ENCODE results near the gene SCFD1.
"Not testable (repeated sequence)": the region's sequence is repeated elsewhere in the genome, so short reads cannot be mapped to it uniquely, and the experiment has no call there.

The SCFD1 gene

DNA sequence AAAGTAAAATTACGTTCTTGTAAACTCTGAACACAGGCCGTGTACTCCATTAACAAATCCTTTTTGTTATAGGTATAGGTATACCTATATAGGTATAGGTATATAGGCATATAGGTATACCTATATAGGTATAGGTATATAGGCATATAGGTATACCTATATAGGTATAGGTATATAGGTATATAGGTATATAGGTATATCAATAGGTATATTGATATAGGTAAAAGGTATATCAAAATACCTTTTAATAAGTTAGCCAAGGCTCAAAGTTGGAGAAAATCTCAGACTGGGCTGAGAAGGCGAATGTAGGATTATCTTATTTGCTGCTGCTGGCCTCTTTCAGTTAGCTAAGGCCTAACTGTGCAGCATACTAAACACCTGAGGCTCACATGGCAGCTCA is 3.4 kb downstream of the SCFD1 start:
- H3F3A ChIP-seq (ENCODE audit: insufficient read depth): no peaks in the 10 kb centered on the region; the same call in 1 of the 2 replicates
- TF ChIP-seq, protein P1, sequence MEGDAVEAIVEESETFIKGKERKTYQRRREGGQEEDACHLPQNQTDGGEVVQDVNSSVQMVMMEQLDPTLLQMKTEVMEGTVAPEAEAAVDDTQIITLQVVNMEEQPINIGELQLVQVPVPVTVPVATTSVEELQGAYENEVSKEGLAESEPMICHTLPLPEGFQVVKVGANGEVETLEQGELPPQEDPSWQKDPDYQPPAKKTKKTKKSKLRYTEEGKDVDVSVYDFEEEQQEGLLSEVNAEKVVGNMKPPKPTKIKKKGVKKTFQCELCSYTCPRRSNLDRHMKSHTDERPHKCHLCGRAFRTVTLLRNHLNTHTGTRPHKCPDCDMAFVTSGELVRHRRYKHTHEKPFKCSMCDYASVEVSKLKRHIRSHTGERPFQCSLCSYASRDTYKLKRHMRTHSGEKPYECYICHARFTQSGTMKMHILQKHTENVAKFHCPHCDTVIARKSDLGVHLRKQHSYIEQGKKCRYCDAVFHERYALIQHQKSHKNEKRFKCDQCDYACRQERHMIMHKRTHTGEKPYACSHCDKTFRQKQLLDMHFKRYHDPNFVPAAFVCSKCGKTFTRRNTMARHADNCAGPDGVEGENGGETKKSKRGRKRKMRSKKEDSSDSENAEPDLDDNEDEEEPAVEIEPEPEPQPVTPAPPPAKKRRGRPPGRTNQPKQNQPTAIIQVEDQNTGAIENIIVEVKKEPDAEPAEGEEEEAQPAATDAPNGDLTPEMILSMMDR (IDR thresholded peaks at IDR 0.05; ENCODE audit: insufficient read depth, low read length, poor library complexity, severe bottlenecking): no peak
- no peak for TF ChIP-seq EZH2phosphoT487 (conservative IDR thresholded peaks at IDR 0.05; ENCODE audit: low read length)
- no peaks in the 10 kb centered on the region for H3K9me3 ChIP-seq (ENCODE audit: insufficient read depth, low read length)
- H2AFZ ChIP-seq (ENCODE audit: low read depth, low read length, severe bottlenecking): no peak overlapping the region
- no peaks in the 10 kb centered on the region for H3K9me2 ChIP-seq (replicated peaks; ENCODE audit: insufficient read depth, low read length)
- H3K27ac ChIP-seq (ENCODE audit: low read depth, low read length): no peak overlapping the region
- H3K9ac ChIP-seq (ENCODE audit: low read length): no peak overlapping the region
- H3K27me3 ChIP-seq (ENCODE audit: low read length): no peaks in the 10 kb centered on the region
- peaks cover 3% of the 10 kb centered on the region for H4K20me1 ChIP-seq (ENCODE audit: low read depth, low read length)
- H3K79me2 ChIP-seq (ENCODE audit: insufficient read depth, low read length): peaks cover 80% of the 10 kb centered on the region
- no peak overlapping the region for H3K4me3 ChIP-seq (ENCODE audit: insufficient read depth, low read length, poor library complexity, severe bottlenecking)
- no peak overlapping the region for H3K4me2 ChIP-seq (ENCODE audit: low read depth, low read length, poor library complexity, severe bottlenecking)
- peaks cover 3% of the 10 kb centered on the region; the same call in 1 of the 2 replicates for H3K36me3 ChIP-seq (ENCODE audit: low read length)

DNA sequence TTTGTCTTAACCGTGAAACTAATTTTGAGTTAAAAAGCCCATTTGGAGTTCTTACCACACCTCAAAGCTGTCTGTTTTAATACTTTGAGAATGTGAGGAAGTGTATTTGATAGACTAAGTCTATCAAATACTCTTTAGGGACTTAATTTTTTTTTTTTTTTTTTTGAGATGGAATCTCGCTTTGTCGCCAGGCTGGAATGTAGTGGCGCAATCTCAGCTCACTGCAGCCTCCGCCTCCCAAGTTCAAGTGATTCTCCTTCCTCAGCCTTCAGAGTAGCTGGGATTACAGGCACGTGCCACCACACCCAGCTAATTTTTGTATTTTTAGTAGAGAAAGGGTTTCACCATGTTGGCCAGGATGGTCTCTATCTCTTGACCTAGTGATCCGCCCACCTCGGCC is 7.3 kb downstream of the SCFD1 start:
- H3K36me3 ChIP-seq (ENCODE audit: low read length): peaks cover 18% of the 10 kb centered on the region
- H3K4me3 ChIP-seq (ENCODE audit: insufficient read depth, low read length, poor library complexity, severe bottlenecking); H3K4me2 ChIP-seq (ENCODE audit: low read depth, low read length, poor library complexity, severe bottlenecking); H3K9me3 ChIP-seq (ENCODE audit: insufficient read depth, low read length); H3K9ac ChIP-seq (ENCODE audit: low read length); H2AFZ ChIP-seq (ENCODE audit: low read depth, low read length, severe bottlenecking); H3K27me3 ChIP-seq (ENCODE audit: low read length); H3K9me2 ChIP-seq (replicated peaks; ENCODE audit: insufficient read depth, low read length); H3K27ac ChIP-seq (ENCODE audit: low read depth, low read length); H3F3A ChIP-seq (ENCODE audit: insufficient read depth); H4K20me1 ChIP-seq (ENCODE audit: low read depth, low read length): not testable (repeated sequence)
- H3K79me2 ChIP-seq (ENCODE audit: insufficient read depth, low read length): peaks cover 70% of the 10 kb centered on the region

DNA sequence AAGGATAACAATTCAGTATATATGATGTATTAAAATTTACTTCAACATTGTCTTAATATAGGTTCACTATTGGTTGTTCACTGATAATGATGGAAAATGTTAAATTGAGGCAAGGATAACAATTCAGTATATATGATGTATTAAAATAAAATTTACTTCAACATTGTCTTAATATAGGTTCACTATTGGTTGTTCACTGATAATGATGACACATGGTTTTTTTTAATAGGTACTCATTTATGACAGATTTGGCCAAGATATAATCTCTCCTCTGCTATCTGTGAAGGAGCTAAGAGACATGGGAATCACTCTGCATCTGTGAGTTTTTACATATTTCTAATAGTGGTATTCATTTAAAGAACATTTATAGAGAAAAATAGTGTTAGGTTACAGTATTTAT is 8.1 kb downstream of the SCFD1 start:
- H3K9ac ChIP-seq (ENCODE audit: low read length): no peak overlapping the region
- H4K20me1 ChIP-seq (ENCODE audit: low read depth, low read length): peaks cover 7% of the 10 kb centered on the region
- no peak for TF ChIP-seq EZH2phosphoT487 (conservative IDR thresholded peaks at IDR 0.05; ENCODE audit: low read length)
- TF ChIP-seq, protein P1 (IDR thresholded peaks at IDR 0.05; ENCODE audit: insufficient read depth, low read length, poor library complexity, severe bottlenecking): no peak
- H3K27me3 ChIP-seq (ENCODE audit: low read length): no peaks in the 10 kb centered on the region
- no peaks in the 10 kb centered on the region for H3K9me3 ChIP-seq (ENCODE audit: insufficient read depth, low read length)
- no peaks in the 10 kb centered on the region for H3K9me2 ChIP-seq (replicated peaks; ENCODE audit: insufficient read depth, low read length)
- H3K4me3 ChIP-seq (ENCODE audit: insufficient read depth, low read length, poor library complexity, severe bottlenecking): no peak overlapping the region
- no peak overlapping the region for H3K27ac ChIP-seq (ENCODE audit: low read depth, low read length)
- no peak overlapping the region for H2AFZ ChIP-seq (ENCODE audit: low read depth, low read length, severe bottlenecking)
- no peak overlapping the region for H3K4me2 ChIP-seq (ENCODE audit: low read depth, low read length, poor library complexity, severe bottlenecking)
- peaks cover 62% of the 10 kb centered on the region for H3K79me2 ChIP-seq (ENCODE audit: insufficient read depth, low read length)
- peaks cover 25% of the 10 kb centered on the region for H3K36me3 ChIP-seq (ENCODE audit: low read length)
- no peaks in the 10 kb centered on the region for H3F3A ChIP-seq (ENCODE audit: insufficient read depth)

DNA sequence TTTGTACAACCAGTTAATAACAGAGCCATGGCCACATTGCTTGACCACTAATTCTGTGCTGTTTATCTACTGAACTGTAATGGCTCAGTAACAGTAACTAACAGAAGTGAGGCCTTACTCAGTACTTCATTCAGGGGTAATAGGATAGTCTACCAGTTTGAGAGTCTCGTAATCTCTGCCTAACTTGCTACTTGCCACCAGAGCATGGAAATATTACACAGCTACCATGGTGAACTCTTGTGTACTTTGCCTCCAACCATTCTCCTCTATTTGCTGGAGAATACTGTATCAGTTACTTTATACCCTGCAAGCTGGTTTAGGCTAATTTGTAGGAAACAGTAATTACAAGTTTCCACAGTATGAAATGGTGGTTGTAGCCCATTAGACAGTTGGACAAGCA is 10.6 kb downstream of the SCFD1 start:
- Histone ChIP-seq H3K9me2 (replicated peaks; ENCODE audit: insufficient read depth, low read length) (no peaks in the 10 kb centered on the region), H4K20me1 (ENCODE audit: low read depth, low read length) (peaks cover 4% of the 10 kb centered on the region; the same call in 1 of the 2 replicates), H3K79me2 (ENCODE audit: insufficient read depth, low read length) (peaks cover 38% of the 10 kb centered on the region), H3K9ac (ENCODE audit: low read length) (no peak overlapping the region), H3K4me2 (ENCODE audit: low read depth, low read length, poor library complexity, severe bottlenecking) (no peak overlapping the region), H3K27me3 (ENCODE audit: low read length) (no peaks in the 10 kb centered on the region), H3F3A (ENCODE audit: insufficient read depth) (no peaks in the 10 kb centered on the region), H3K4me3 (ENCODE audit: insufficient read depth, low read length, poor library complexity, severe bottlenecking) (no peak overlapping the region), H3K36me3 (ENCODE audit: low read length) (peaks cover 41% of the 10 kb centered on the region), H3K27ac (ENCODE audit: low read depth, low read length) (no peak overlapping the region), H3K9me3 (ENCODE audit: insufficient read depth, low read length) (no peaks in the 10 kb centered on the region), H2AFZ (ENCODE audit: low read depth, low read length, severe bottlenecking) (no peak overlapping the region)
- TF ChIP-seq EZH2phosphoT487 (conservative IDR thresholded peaks at IDR 0.05; ENCODE audit: low read length): no peak
- TF ChIP-seq, protein P1 (IDR thresholded peaks at IDR 0.05; ENCODE audit: insufficient read depth, low read length, poor library complexity, severe bottlenecking): no peak
